WI38 (cell line): ENCODE data around the gene NEO1.

Experiments used
- H3K4me3 ChIP-seq: 2 replicates; pipeline ENCODE4 v1.5.1; 2011; ENCODE audit warnings: low read depth, mild to moderate bottlenecking, control low read depth, low read length
- TF ChIP-seq, protein P1 (sequence below): IDR thresholded peaks from 2 replicates; pipeline ENCODE4 v1.5.1; 2012; ENCODE audit warnings: low read depth, mild to moderate bottlenecking, control low read depth, low read length

NEO1 gene

DNA sequence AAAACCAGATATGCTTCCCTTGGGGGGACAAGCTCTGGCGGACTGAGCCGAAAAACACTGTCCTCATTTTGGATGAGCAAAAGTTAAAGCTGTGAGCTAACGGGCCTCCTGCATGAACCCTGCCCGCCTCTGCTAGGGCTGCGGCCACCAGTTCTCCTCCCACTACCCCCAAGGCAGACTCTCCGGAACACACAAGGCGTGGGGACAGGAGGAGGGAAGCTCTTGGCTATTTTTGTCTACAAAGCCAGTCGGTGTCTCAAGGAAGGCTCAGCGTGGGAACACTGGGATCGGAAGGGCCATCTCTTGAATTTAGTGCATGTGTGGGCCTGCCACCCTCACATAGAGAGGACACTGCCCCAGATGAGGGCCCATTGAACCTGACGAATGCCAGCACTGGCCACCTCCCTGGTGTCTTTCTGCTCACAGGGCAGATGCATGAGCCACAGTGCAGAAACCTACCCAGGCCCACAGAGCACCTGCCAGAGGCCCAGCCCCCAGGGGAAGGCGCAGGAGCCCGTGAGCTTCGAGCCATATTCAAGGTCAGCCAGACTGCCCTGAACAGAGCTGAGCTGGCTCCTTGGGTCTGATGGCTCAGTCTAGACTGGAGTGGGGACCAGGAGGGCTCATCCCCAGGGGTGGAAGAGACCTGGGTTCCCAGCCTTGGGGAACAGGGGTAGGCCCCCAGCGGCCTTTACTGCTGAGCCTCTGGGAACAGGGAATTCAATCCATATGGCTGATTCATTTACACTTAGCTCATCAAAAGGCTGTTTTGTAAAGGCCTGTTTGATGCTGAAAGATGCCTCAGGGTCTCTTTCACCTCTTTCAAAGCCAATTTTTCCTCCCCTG lies 278.2 kb downstream of the NEO1 start:
- H3K4me3 ChIP-seq: no peak overlapping the region
- TF ChIP-seq, protein P1, sequence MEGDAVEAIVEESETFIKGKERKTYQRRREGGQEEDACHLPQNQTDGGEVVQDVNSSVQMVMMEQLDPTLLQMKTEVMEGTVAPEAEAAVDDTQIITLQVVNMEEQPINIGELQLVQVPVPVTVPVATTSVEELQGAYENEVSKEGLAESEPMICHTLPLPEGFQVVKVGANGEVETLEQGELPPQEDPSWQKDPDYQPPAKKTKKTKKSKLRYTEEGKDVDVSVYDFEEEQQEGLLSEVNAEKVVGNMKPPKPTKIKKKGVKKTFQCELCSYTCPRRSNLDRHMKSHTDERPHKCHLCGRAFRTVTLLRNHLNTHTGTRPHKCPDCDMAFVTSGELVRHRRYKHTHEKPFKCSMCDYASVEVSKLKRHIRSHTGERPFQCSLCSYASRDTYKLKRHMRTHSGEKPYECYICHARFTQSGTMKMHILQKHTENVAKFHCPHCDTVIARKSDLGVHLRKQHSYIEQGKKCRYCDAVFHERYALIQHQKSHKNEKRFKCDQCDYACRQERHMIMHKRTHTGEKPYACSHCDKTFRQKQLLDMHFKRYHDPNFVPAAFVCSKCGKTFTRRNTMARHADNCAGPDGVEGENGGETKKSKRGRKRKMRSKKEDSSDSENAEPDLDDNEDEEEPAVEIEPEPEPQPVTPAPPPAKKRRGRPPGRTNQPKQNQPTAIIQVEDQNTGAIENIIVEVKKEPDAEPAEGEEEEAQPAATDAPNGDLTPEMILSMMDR: no peak

DNA sequence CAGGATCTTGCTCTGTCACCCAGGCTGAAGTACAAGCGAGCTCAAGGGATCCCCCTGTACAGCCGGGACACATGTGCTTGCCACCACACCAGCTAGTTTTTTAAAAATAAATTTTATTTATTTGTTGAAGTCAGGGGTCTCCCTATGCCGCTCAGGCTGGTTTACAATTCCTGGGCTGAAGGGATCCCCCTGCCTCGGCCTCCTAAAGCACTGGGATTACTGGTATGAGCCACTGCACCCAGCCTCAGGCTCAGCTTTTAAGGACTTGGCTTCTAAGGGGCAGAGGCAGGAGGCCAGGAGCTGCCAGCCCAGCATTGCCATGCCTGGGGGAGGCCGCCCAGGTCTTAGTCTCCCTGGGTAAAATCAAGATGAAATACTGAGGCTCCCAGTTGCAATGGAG lies 279.2 kb downstream of the NEO1 start:
- TF ChIP-seq, protein P1: no peak
- H3K4me3 ChIP-seq: no peak overlapping the region

DNA sequence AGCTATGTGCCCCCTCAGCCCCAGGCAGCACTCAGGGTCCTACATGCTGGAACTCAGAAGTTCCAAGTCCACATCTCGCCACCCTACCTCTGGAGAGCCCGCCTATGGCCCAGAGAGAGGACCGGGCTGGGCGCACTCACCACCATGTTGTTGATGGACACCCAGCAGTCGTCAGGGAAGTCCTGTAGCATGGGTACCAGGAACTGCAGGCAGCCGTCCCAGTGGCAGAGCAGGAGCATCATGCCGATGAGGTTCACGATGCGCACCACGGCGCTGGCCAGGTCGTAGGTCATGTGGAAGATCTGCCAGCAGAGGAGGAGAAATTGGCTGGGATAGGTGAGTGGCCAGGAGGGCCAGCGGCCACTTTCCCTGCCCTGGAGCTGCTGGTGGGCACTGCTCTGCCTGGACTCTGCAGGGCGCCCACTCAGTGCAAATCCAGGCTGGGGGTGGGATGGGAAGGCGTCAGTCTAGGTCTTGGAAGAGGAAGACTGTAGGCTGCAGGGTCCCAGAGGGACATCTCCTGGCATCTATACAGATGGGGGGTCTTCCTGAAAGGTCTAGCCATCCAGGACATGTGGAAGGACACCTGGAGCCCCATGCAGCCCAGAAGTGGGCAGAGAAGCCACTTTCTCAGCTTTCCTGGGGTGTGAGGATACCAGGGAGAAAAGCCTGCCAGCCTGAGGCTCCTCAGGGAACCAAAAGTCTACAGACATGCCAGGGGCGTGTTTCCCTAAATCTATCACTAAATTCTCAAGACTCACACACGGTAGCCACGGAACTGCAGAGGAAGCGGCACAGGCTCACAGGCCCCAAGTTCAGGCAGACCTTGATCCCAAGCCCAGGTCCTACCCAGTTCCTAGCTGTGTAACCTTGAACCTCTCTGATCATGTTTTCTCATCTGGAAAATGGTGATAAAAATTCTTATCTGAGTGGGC lies 280.0 kb downstream of the NEO1 start:
- no peak overlapping the region for H3K4me3 ChIP-seq
- TF ChIP-seq, protein P1: no peak

DNA sequence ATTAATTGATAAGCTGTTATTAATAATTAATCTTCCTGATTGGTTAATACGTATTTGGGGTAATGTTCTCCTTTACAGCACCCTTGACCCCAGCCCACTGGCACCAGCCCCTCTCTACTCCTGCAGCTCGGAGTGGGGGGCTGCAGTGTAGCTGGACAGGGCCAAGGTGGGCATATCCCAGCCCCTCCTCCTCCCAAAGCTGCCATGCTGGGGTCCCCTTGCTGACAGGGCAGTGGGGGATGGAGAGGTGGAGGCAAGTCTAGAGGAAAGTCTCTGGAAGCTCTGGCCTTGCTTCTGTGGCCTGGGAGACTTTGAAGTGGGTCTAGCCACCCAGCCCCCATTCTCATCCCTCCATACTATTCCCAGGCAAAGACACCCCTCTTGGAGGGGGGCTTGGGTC lies 280.7 kb downstream of the NEO1 start:
- no peak overlapping the region for H3K4me3 ChIP-seq
- TF ChIP-seq, protein P1: no peak

DNA sequence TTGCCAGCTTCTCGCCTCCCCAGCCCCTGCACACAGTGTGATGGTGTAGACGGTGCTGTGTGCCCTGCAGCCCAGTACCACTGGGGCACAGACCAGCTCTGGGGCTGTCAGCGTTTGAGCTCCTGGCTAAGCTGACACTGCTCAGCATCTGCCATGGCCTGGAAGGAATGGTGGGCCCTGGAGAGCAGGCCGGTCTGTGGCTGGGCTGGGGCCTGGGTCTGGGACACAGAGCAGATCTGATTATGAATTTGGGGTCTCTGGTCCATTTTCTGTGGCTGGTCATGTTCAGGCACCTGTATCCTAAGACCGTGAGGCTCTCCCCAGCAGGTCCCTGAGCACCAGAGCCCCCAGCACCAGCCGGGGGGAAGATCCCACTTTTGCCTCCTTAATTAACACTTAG lies 281.8 kb downstream of the NEO1 start:
- TF ChIP-seq, protein P1: no peak
- H3K4me3 ChIP-seq: no peak overlapping the region

DNA sequence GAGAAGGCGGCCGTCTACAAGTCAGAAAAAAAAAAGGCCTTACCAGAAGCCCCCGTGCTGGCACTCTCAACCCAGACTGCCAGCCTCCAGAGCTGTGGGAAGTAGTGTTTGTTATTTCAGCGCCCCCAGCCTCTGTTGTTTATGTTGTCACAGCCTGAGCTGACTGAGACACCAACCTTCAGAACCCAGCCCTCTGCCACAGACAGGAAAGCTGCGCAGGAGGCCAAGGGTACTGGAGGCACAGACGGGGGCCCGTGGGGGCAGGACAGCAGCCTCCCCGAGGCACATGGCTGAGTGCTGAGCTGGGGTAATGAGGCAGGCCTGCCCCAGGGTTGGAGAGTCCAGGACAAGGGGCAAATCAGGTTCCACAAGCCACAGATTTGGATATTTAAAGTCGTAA lies 282.8 kb downstream of the NEO1 start:
- TF ChIP-seq, protein P1: no peak
- no peak overlapping the region for H3K4me3 ChIP-seq

DNA sequence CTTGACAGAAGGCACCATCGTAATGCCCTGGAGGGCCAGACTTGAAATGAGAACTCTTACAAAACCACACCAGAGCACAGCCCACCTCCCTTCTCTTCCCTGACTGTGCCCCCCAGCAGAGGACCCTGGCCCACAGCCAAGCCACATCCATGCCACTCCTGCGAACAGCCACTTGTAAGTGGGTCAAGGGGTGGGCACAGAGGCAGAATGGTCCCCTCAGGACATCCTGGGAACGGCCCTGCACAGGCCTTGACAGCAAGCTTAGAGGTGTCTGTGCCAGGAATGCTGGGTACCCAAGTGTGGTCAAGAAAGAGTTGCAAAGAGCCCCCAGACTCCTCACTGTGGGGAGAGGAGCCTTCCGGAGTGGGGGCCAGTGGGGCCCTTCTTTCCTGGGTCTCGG lies 283.2 kb downstream of the NEO1 start:
- TF ChIP-seq, protein P1: no peak
- no peak overlapping the region for H3K4me3 ChIP-seq
